ENCODE results near the gene TAF5.
"Not testable (repeated sequence)": the region's sequence is repeated elsewhere in the genome, so short reads cannot be mapped to it uniquely, and the experiment has no call there.

The TAF5 gene

DNA sequence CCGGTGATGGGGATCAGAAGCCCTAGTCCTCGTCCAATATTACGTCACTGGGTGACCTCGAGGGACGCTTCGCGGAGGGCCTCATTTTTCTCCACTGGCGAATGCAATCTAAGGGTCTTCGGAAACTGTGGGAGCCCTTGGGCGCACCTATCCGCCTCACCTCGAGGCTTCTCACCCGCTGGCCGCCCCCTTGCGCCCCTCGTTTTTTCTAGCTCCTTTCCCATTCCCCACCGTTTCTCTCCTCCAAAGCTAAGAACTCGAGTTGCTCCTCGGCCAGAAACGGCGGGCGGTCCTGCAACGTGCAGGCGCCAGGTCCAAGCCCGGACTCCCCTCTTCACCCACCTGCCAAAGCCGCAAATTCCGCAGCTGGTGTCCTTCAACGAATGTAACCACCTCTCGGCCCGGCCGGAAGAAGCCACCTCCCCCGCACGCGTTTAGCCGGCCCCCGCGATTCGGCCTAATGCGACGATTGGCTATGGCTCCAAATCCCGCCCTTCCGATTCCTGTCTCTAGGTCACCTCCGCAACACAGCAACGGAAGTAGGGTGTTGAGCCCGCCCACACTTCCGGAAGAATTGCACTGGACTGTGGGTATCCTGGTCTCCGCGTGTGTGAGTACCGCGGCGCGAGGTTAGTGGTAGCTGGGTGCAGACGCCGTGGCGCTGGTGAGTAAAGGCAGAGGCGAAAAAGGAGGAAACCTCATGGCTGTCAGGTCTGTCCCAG lies 28.5 kb downstream of the TAF5 start, which contains the start of the genes ATP5MK and PDCD11:
Gene ATP5MK, minus strand, starts transcription at position 409 of the 722 bp plus-strand sequence. CDS start 4,018 bp downstream, outside the sequence.
Gene PDCD11, plus strand, starts transcription at position 560 of the 722 bp plus-strand sequence. CDS start 1,801 bp downstream, outside the sequence.
- Histone ChIP-seq H3K9me3 (ENCODE audit: low read depth, low read length) (no peaks in the 10 kb centered on the region), H3K27ac (no peak within 1 kb of the TSS; the same call in 1 of the 2 replicates), H3K9ac (ENCODE audit: insufficient read length) (peak within 1 kb of the TSS; percentile 86), H3K4me3 (peak within 1 kb of the TSS; percentile 89), H3K36me3 (ENCODE audit: insufficient read depth, low read length) (peaks cover 37% of the 10 kb centered on the region)
- TF ChIP-seq FOXP2 (optimal IDR thresholded peaks at IDR 0.05; ENCODE audit: control extremely low read depth, extremely low read length, insufficient read depth) (no peak), POLR2AphosphoS5 (IDR thresholded peaks at IDR 0.05; ENCODE audit: borderline replicate concordance, low read depth, low read length) (peak; percentile 91)
- peak; percentile 52 for DNase-seq (ENCODE audit: low read depth, low spot score)

DNA sequence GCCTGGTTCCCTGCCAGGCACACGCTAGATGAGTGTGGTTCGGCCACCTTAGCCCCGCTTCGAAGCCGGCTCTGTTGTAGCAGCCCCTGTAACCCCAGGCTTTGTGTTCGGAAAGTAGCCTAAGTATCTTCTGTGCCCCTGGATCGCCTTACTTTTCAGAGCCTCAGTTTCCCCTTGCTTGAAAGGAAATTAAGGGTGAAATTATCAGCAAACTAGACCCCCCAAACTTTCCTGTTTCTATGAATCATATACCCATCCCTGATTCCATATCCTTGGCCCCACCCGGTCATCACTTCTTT lies 29.0 kb downstream of the TAF5 start:
- Histone ChIP-seq H3K9me3 (ENCODE audit: low read depth, low read length) (no peaks in the 10 kb centered on the region), H3K27ac (no peak overlapping the region), H3K36me3 (ENCODE audit: insufficient read depth, low read length) (peaks cover 36% of the 10 kb centered on the region), H3K4me3 (peak overlapping the region; percentile 89), H3K9ac (ENCODE audit: insufficient read length) (peak overlapping the region; percentile 86)
- no peak for DNase-seq (ENCODE audit: low read depth, low spot score)
- TF ChIP-seq POLR2AphosphoS5 (IDR thresholded peaks at IDR 0.05; ENCODE audit: borderline replicate concordance, low read depth, low read length) = no peak

DNA sequence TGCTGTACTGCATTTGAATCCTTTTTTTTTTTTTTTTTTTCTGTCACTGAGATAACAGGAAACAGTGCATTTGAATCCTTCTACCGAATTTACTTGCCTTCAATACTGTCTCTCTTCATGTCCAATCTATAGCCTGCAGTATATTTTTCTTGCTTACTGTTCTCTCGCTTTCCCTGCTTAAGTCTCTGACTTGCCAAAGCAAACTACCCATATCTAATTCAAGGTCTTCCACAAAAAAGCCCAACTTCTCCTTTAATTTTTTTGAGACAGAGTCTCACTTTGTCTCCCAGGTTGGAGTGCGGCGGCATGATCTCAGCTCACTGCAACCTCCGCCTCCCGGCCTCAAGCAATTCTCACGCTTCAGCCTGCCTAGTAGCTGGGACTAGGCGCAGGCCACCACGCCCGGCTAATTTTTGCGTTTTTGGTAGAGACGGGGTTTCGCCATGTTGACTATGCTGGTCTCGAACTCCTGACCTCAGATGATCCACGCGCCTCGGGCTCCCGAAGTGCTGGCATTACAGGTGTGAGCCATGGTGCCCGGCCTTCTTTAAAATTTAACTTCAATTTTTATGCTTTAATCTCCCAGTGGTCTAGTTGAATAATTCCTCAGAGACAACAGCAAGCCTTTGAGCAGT lies 29.5 kb downstream of the TAF5 start:
- no peak for TF ChIP-seq POLR2AphosphoS5 (IDR thresholded peaks at IDR 0.05; ENCODE audit: borderline replicate concordance, low read depth, low read length)
- no peak for TF ChIP-seq FOXP2 (optimal IDR thresholded peaks at IDR 0.05; ENCODE audit: control extremely low read depth, extremely low read length, insufficient read depth)
- no peak for TF ChIP-seq EZH2 (IDR thresholded peaks at IDR 0.05)
- Histone ChIP-seq H3K4me3 (peak overlapping the region; percentile 89), H3K9ac (ENCODE audit: insufficient read length) (peak overlapping the region; percentile 86), H3K36me3 (ENCODE audit: insufficient read depth, low read length) (peaks cover 38% of the 10 kb centered on the region), H3K27ac (no peak overlapping the region), H3K9me3 (ENCODE audit: low read depth, low read length) (no peaks in the 10 kb centered on the region)
- DNase-seq (ENCODE audit: low read depth, low spot score) = no peak

DNA sequence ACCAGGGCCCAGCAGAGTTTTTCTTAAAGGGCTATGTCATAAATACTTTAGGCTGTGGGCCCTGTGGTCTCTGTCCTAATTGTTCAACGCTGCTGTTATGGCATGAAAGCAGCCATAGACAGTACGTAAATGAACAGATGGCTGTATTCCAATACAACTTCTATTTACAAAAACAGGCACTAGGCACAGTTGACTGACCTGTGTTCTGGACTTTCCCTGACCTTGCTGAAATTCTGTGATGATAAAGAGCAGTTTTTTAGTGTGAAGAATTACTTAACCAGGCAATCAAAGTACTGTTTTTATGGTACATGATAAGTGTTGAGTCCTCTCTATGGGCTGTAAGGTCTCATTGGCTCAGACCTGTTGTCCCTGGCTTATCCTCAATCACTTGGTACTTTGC lies 45.8 kb downstream of the TAF5 start:
- Histone ChIP-seq H3K36me3 (ENCODE audit: insufficient read depth, low read length) (peaks cover 65% of the 10 kb centered on the region), H3K27ac (no peak overlapping the region), H3K9me3 (ENCODE audit: low read depth, low read length) (no peaks in the 10 kb centered on the region), H3K9ac (ENCODE audit: insufficient read length) (no peak overlapping the region), H3K4me3 (no peak overlapping the region)
- DNase-seq (ENCODE audit: low read depth, low spot score) = no peak
- TF ChIP-seq FOXP2 (optimal IDR thresholded peaks at IDR 0.05; ENCODE audit: control extremely low read depth, extremely low read length, insufficient read depth) = no peak
- no peak for TF ChIP-seq EZH2 (IDR thresholded peaks at IDR 0.05)

DNA sequence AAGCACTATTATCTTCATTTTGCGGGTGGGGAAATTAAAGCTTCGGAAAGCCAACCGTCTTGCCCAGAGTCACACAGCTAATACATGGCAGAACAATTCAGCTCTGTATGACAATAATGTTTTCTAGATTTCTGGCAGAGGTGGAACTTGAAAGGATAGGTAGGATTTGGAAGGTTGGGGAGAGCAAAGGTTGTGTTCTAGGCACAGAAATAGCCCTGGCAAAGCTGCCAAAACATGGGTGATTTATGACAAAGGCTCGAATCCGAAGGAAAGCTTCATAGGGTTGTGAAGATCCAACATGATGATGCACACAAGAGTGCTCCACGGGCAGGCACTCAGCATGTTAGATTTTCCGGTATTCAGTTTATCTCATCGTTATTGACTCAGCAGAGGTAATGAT lies 47.8 kb downstream of the TAF5 start:
- H3K9me3 ChIP-seq (ENCODE audit: low read depth, low read length) = no peaks in the 10 kb centered on the region
- H3K9ac ChIP-seq (ENCODE audit: insufficient read length) = no peak overlapping the region
- no peak for TF ChIP-seq EZH2 (IDR thresholded peaks at IDR 0.05)
- TF ChIP-seq FOXP2 (optimal IDR thresholded peaks at IDR 0.05; ENCODE audit: control extremely low read depth, extremely low read length, insufficient read depth) = no peak
- TF ChIP-seq POLR2AphosphoS5 (IDR thresholded peaks at IDR 0.05; ENCODE audit: borderline replicate concordance, low read depth, low read length) = no peak
- H3K4me3 ChIP-seq = no peak overlapping the region
- DNase-seq (ENCODE audit: low read depth, low spot score) = no peak
- H3K36me3 ChIP-seq (ENCODE audit: insufficient read depth, low read length) = peaks cover 77% of the 10 kb centered on the region
- no peak overlapping the region for H3K27ac ChIP-seq

DNA sequence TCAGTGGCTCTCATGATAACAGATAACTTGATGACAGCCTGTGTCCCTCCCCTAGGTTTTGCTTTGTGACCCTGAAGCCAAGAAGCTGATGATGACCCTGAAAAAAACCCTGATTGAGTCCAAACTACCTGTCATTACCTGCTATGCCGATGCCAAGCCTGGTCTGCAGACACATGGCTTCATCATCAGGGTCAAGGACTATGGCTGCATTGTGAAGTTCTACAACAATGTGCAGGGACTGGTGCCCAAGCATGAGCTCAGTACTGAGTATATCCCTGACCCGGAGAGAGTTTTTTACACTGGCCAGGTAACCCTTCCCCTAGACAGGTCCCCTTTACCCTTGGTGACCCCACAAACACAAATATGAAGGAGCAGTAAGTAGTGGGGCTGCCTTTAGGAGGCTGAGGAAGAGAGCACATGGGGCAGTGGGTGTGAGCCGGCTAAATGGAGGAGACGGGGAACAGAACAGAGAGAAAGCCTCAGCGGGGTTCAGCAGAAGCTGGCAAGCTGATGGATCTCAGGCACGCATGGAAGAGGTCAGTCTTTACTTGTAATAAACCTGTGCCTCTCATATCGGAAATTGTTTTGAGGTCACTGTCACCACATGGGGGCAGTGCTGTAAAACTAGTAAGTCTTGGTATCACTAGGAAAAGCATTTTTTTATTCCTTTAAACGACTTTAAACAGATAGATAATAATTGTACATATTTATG lies 48.8 kb downstream of the TAF5 start:
- Histone ChIP-seq H3K9ac (ENCODE audit: insufficient read length) (no peak overlapping the region), H3K36me3 (ENCODE audit: insufficient read depth, low read length) (peaks cover 78% of the 10 kb centered on the region), H3K4me3 (no peak overlapping the region), H3K9me3 (ENCODE audit: low read depth, low read length) (no peaks in the 10 kb centered on the region), H3K27ac (no peak overlapping the region)
- DNase-seq (ENCODE audit: low read depth, low spot score) = no peak
- TF ChIP-seq FOXP2 (optimal IDR thresholded peaks at IDR 0.05; ENCODE audit: control extremely low read depth, extremely low read length, insufficient read depth) (no peak), POLR2AphosphoS5 (IDR thresholded peaks at IDR 0.05; ENCODE audit: borderline replicate concordance, low read depth, low read length) (no peak), EZH2 (IDR thresholded peaks at IDR 0.05) (no peak)

DNA sequence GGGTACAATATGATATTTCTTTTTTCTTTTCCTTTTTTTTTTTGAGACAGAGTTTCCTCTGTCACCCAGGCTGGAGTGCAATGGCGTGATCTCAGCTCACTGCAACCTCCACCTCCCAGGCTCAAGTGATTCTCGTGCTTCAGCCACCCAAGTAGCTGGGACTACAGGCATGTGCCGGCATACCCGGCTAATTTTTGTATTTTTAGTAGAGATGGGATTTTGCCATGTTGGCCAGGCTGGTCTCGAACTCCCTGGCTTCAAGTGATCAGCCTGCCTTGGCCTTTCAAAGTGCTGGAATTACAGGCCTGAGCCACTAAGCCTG lies 49.3 kb downstream of the TAF5 start:
- H3K4me3 ChIP-seq; H3K9me3 ChIP-seq (ENCODE audit: low read depth, low read length); DNase-seq (ENCODE audit: low read depth, low spot score); H3K27ac ChIP-seq; H3K9ac ChIP-seq (ENCODE audit: insufficient read length): not testable (repeated sequence)
- H3K36me3 ChIP-seq (ENCODE audit: insufficient read depth, low read length) = peaks cover 77% of the 10 kb centered on the region

DNA sequence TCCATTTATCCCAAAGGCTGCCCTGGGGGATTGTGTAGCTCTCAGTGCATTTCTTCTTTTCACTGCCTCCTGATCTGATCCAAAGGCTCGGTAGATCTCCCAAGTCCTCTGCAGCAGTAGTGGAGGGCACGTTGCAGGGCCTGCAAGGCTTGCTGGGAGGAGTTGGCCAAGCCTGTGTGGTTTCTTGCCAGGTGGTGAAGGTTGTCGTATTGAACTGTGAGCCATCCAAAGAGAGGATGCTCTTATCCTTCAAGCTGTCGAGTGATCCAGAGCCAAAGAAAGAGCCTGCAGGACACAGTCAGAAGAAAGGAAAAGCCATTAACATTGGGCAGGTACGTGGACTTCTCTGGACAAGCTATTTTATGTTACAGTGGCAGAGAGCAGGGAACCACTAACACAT lies 49.8 kb downstream of the TAF5 start:
- TF ChIP-seq POLR2AphosphoS5 (IDR thresholded peaks at IDR 0.05; ENCODE audit: borderline replicate concordance, low read depth, low read length) (no peak), EZH2 (IDR thresholded peaks at IDR 0.05) (no peak), FOXP2 (optimal IDR thresholded peaks at IDR 0.05; ENCODE audit: control extremely low read depth, extremely low read length, insufficient read depth) (no peak)
- DNase-seq (ENCODE audit: low read depth, low spot score) = no peak
- Histone ChIP-seq H3K9ac (ENCODE audit: insufficient read length) (no peak overlapping the region), H3K4me3 (no peak overlapping the region), H3K9me3 (ENCODE audit: low read depth, low read length) (no peaks in the 10 kb centered on the region), H3K36me3 (ENCODE audit: insufficient read depth, low read length) (peaks cover 81% of the 10 kb centered on the region), H3K27ac (no peak overlapping the region)

Data from SK-N-MC (cell line).